Inflammatory macrophage (primary cell): ENCODE results near the gene HAUS5.
"Not testable (repeated sequence)": the region's sequence is repeated elsewhere in the genome, so short reads cannot be mapped to it uniquely, and the experiment has no call there.

Source experiments
- DNase-seq, 2 donors: peaks; one replicate each; pipeline ENCODE4 v3.0.0-alpha.2; 2020 to 2022

The HAUS5 gene

GRCh38 chr19:35643255-35644205, 31.0 kb downstream of the HAUS5 start:
- peak; percentile 71 to 78 for DNase-seq

- DNase-seq, result peak; percentile 94 to 95
Measured at GRCh38 chr19:35644206-35644986, 31.9 kb downstream of the HAUS5 start.

GRCh38 chr19:35644987-35645679, 32.6 kb downstream of the HAUS5 start:
- DNase-seq, result peak; percentile 65 to 77

- DNase-seq, result no peak
Measured at GRCh38 chr19:35645680-35646511, 33.4 kb downstream of the HAUS5 start.

GRCh38 chr19:35648017-35648961, 35.8 kb downstream of the HAUS5 start, which contains the start of gene COX6B1:
COX6B1 (plus strand) TSS chr19:35648323; CDS start chr19:35651244, 2,921 bp downstream.
- DNase-seq, result peak; percentile 98 to 99

- DNase-seq, result no peak
Measured at GRCh38 chr19:35650581-35650980, 38.0 kb downstream of the HAUS5 start.

- DNase-seq, result not testable (repeated sequence)
Measured at GRCh38 chr19:35654828-35655227, 42.3 kb downstream of the HAUS5 start.

- DNase-seq, result no peak
Measured at GRCh38 chr19:35655600-35655999, 43.1 kb downstream of the HAUS5 start.

GRCh38 chr19:35656700-35657099, 44.2 kb downstream of the HAUS5 start:
- DNase-seq, result no peak

- DNase-seq, result no peak
Measured at GRCh38 chr19:35657904-35658700, 45.6 kb downstream of the HAUS5 start.

- no peak for DNase-seq
Measured at GRCh38 chr19:35661995-35662340, 49.4 kb downstream of the HAUS5 start.

GRCh38 chr19:35663981-35664380, 51.4 kb downstream of the HAUS5 start:
- DNase-seq, result no peak

GRCh38 chr19:35665157-35665556, 52.6 kb downstream of the HAUS5 start:
- no peak for DNase-seq

GRCh38 chr19:35665604-35666003, 53.1 kb downstream of the HAUS5 start:
- DNase-seq, result no peak

GRCh38 chr19:35666251-35666913, 53.8 kb downstream of the HAUS5 start, which contains the start of gene UPK1A:
UPK1A (plus strand) TSS chr19:35666517; CDS start chr19:35666813, 296 bp downstream.
- DNase-seq, result no peak

GRCh38 chr19:35669566-35669965, 57.0 kb downstream of the HAUS5 start:
- DNase-seq, result no peak

GRCh38 chr19:35669974-35670373, 57.4 kb downstream of the HAUS5 start:
- no peak for DNase-seq

GRCh38 chr19:35670686-35671085, 58.2 kb downstream of the HAUS5 start:
- DNase-seq, result no peak

- DNase-seq, result no peak
Measured at GRCh38 chr19:35671818-35672217, 59.3 kb downstream of the HAUS5 start.
